Smooth muscle cell (in vitro differentiated cells): ENCODE measurements around the gene ITSN1. TPM values are rescaled to one million over a fixed set of nuclear protein-coding genes. Genes with fewer than 3 reads are reported as not detected.

Source experiments
- DNase-seq: peaks from one replicate; lab custom pipeline; 2025; ENCODE audit not compliant: unreplicated experiment; lab: John Stamatoyannopoulos, UW
- H2AFZ ChIP-seq: fragments of 200-600 bp; sonication (generic); 2 replicates; pipeline ENCODE4 v1.6.0; 2016; ENCODE audit warnings: antibody characterized with exemption, low read depth, mild to moderate bottlenecking
- H3F3A ChIP-seq: fragments of 200-600 bp; sonication (generic); 2 replicates; pipeline ENCODE4 v1.6.0; 2017; ENCODE audit warnings: antibody characterized with exemption, low read depth
- H3K27ac ChIP-seq: fragments of 200-600 bp; sonication (generic); 2 replicates; pipeline ENCODE4 v1.5.1; 2016; ENCODE audit warnings: low read depth, mild to moderate bottlenecking
- H3K27me3 ChIP-seq: fragments of 200-600 bp; sonication (generic); 2 replicates; pipeline ENCODE4 v1.6.1; 2016; ENCODE audit warnings: low read depth, mild to moderate bottlenecking
- H3K36me3 ChIP-seq: fragments of 200-600 bp; sonication (generic); 2 replicates; pipeline ENCODE4 v1.5.1; 2016; ENCODE audit warnings: low read depth
- H3K4me1 ChIP-seq: fragments of 200-600 bp; sonication (generic); 2 replicates; pipeline ENCODE4 v1.5.1; 2016; ENCODE audit warnings: low read depth
- H3K4me2 ChIP-seq: fragments of 200-600 bp; sonication (generic); 2 replicates; pipeline ENCODE4 v1.6.0; 2016; ENCODE audit warnings: mild to moderate bottlenecking
- H3K4me3 ChIP-seq: fragments of 200-600 bp; sonication (generic); 2 replicates; pipeline ENCODE4 v1.5.1; 2016; ENCODE audit warnings: mild to moderate bottlenecking
- H3K79me2 ChIP-seq: fragments of 200-600 bp; sonication (generic); 2 replicates; pipeline ENCODE4 v1.6.0; 2016; ENCODE audit warnings: low read depth, mild to moderate bottlenecking
- H3K9ac ChIP-seq: fragments of 200-600 bp; sonication (generic); 2 replicates; pipeline ENCODE4 v1.6.0; 2016; ENCODE audit warnings: low read depth
- H3K9me3 ChIP-seq: fragments of 200-600 bp; sonication (generic); replicated peaks from 2 replicates; pipeline ENCODE4 v1.5.1; 2016; ENCODE audit warnings: low read depth
- H4K20me1 ChIP-seq: fragments of 200-600 bp; sonication (generic); 2 replicates; pipeline ENCODE4 v1.6.0; 2016; ENCODE audit warnings: low read depth
- WGBS: methylation state at CpG from one replicate; pipeline ENCODE4 v1.1.7; 2016; ENCODE audit warnings: low lambda C conversion rate; 5-methylcytosine and 5-hydroxymethylcytosine counted together
- polyA plus RNA-seq: library from polyadenylated mRNA; unstranded; fragments of >200 nt; fragmentation: Nextera tagmentation; extraction: Ambion mirVana; gene quantifications from 2 replicates; pipeline ENCODE4 v1.2.1, GENCODE V29; 2016
- total RNA-seq: library from RNA; depleted of rRNA; stranded (reverse); fragments of >200 nt; gene quantifications from 2 replicates; pipeline ENCODE4 v1.2.3, GENCODE V29; 2014
- TF ChIP-seq, protein P1 (sequence below): fragments of 200-600 bp; sonication (generic); IDR thresholded peaks from 2 replicates; pipeline ENCODE4 v1.5.1; 2017; ENCODE audit warnings: borderline replicate concordance, mild to moderate bottlenecking, antibody characterized with exemption; ENCODE audit not compliant: insufficient read depth, poor library complexity, severe bottlenecking

ITSN1 gene
- total and polyA plus RNA-seq, 2 experiments from 2014 or later: 36.4 to 76.5 TPM

DNA sequence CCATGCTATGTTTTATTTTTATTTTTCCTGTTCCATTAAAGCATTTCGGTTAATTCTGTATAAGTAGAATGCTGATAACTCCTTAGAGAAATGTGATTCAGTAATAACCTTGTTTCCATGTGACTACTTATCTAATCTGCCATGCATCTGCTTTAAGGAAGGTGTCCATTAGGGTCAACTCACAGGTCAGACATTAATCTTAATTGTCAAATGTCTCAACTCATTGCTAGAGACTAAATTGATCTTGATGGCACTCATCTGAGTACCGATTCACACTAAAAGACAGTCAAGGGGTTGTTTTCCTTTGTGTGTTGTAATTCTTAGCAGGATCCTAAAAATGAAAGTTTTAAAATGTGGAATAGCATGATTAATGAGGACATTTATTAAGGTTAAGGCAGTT lies 41.8 kb downstream of the ITSN1 start:
- peaks cover 76% of the 10 kb centered on the region for H4K20me1 ChIP-seq
- H3K9me3 ChIP-seq: no peaks in the 10 kb centered on the region
- H3K4me3 ChIP-seq: no peak overlapping the region
- H3K4me1 ChIP-seq: peaks cover 29% of the 10 kb centered on the region
- WGBS: 67% methylated on average over 2 of the region's 2 CpGs
- no peak overlapping the region for H2AFZ ChIP-seq
- no peak for DNase-seq
- no peak overlapping the region for H3K4me2 ChIP-seq
- peaks cover 90% of the 10 kb centered on the region for H3K79me2 ChIP-seq
- no peaks in the 10 kb centered on the region for H3K36me3 ChIP-seq
- TF ChIP-seq, protein P1, sequence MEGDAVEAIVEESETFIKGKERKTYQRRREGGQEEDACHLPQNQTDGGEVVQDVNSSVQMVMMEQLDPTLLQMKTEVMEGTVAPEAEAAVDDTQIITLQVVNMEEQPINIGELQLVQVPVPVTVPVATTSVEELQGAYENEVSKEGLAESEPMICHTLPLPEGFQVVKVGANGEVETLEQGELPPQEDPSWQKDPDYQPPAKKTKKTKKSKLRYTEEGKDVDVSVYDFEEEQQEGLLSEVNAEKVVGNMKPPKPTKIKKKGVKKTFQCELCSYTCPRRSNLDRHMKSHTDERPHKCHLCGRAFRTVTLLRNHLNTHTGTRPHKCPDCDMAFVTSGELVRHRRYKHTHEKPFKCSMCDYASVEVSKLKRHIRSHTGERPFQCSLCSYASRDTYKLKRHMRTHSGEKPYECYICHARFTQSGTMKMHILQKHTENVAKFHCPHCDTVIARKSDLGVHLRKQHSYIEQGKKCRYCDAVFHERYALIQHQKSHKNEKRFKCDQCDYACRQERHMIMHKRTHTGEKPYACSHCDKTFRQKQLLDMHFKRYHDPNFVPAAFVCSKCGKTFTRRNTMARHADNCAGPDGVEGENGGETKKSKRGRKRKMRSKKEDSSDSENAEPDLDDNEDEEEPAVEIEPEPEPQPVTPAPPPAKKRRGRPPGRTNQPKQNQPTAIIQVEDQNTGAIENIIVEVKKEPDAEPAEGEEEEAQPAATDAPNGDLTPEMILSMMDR: no peak
- H3K27ac ChIP-seq: peak overlapping the region; percentile 85
- H3F3A ChIP-seq: peaks cover 12% of the 10 kb centered on the region
- H3K9ac ChIP-seq: peak overlapping the region; percentile 71
- no peaks in the 10 kb centered on the region for H3K27me3 ChIP-seq

DNA sequence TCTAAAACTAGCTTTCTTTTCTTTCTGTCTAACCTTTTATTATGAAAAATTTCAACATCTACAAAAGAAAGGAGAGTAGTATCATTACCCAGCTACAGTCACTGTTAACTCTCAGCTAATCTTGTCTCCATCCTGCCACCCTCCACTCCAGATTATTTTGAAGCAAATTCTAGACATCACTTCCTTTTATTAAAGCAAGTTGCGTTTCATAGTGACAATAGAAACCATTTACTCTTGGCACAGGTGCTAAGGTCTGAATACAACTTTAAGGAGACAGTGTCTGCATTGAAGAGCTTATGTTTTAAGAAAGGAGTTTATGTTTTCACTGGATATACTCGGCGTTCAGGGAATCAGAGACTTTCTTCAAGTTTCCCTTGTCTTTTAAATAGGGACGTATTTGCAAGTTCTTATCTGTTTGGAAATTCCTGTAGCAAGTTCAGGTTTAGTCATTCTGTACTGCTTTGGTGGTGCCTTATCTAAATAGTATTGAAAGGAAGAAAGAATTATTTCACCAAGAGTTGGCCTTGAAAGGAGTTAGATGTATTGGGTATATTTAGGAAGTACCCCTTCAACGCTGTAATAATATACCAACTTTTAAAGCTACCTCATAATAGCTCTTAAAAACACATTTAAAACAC lies 42.7 kb downstream of the ITSN1 start:
- DNase-seq: no peak
- Histone ChIP-seq H3K4me2 (peak overlapping the region; percentile 70), H3K4me3 (peak overlapping the region; percentile 34)

DNA sequence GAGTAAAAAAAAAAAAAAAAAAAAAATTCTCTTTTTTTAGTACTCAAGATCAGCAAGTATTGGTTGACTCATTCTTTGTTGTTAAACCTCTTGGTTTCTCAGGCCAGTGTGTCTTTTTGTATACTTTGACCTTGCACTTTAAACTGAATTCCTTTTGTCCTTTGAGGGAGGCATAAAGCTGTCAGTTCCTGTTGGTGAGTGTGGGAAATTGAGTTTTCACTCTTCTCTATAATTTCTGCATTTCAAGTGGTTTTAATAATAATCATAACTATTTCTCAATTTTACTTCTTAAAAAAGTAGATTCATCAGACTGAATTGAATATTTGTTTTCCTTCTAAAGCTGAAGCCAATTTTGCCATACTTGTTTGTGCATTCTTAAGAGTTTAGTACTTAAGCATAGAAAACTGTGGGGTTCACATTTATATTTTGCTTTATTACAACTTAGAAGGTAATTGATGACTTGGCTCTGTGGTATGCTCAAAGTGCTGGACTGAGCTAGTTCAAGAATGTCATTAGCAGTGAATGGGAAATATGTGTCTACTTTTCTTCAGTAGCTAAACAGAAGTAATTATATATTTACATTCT lies 43.4 kb downstream of the ITSN1 start:
- Histone ChIP-seq H3K4me3 (peak overlapping the region; percentile 34), H3K9ac (peak overlapping the region; percentile 34), H3K79me2 (peaks cover 90% of the 10 kb centered on the region), H3K4me2 (peak overlapping the region; percentile 70), H3F3A (peaks cover 12% of the 10 kb centered on the region), H4K20me1 (peaks cover 82% of the 10 kb centered on the region), H3K27me3 (no peaks in the 10 kb centered on the region), H3K9me3 (no peaks in the 10 kb centered on the region), H2AFZ (no peak overlapping the region), H3K36me3 (no peaks in the 10 kb centered on the region), H3K27ac (peak overlapping the region; percentile 85), H3K4me1 (peaks cover 29% of the 10 kb centered on the region)
- DNase-seq: no peak
- TF ChIP-seq, protein P1: no peak

More for the DNA sequence above, 42.7 kb downstream of the ITSN1 start:
- peaks cover 12% of the 10 kb centered on the region for H3F3A ChIP-seq
- peak overlapping the region; percentile 71 for H3K9ac ChIP-seq
- TF ChIP-seq, protein P1: no peak
- no peaks in the 10 kb centered on the region for H3K36me3 ChIP-seq
- whole genome bisulfite sequencing: 4% methylated on average over 5 of the region's 5 CpGs
- H3K4me1 ChIP-seq: peaks cover 29% of the 10 kb centered on the region
- peaks cover 90% of the 10 kb centered on the region for H3K79me2 ChIP-seq
- H4K20me1 ChIP-seq: peaks cover 82% of the 10 kb centered on the region
- peak overlapping the region; percentile 85 for H3K27ac ChIP-seq
- peak overlapping the region; percentile 59 for H2AFZ ChIP-seq
- no peaks in the 10 kb centered on the region for H3K9me3 ChIP-seq
- H3K27me3 ChIP-seq: no peaks in the 10 kb centered on the region
